DOHH2 (cell line): ENCODE data around the gene COL23A1.

Source experiments
- H3F3A ChIP-seq: fragments of 200-600 bp; sonication (generic), shearing (Covaris generic); 2 replicates; pipeline ENCODE4 v1.6.0; 2016; ENCODE audit warnings: antibody characterized with exemption, mild to moderate bottlenecking; ENCODE audit not compliant: control insufficient read depth, insufficient read depth
- H3K27ac ChIP-seq: fragments of 200-600 bp; sonication (generic); 2 replicates; pipeline ENCODE4 v1.5.1; 2014; ENCODE audit warnings: low read depth, mild to moderate bottlenecking, low read length, moderate library complexity
- H3K27me3 ChIP-seq: fragments of 200-600 bp; sonication (generic); 2 replicates; pipeline ENCODE4 v1.6.1; 2014; ENCODE audit warnings: mild to moderate bottlenecking, low read length, mixed read lengths; ENCODE audit not compliant: control insufficient read depth
- H3K36me3 ChIP-seq: fragments of 200-600 bp; sonication (generic); 2 replicates; pipeline ENCODE4 v1.6.1; 2014; ENCODE audit warnings: mild to moderate bottlenecking, low read length, moderate library complexity, mixed read lengths; ENCODE audit not compliant: control insufficient read depth
- H3K4me1 ChIP-seq: fragments of 200-600 bp; sonication (generic); 2 replicates; pipeline ENCODE4 v1.6.1; 2014; ENCODE audit warnings: mild to moderate bottlenecking, low read length, mixed read lengths; ENCODE audit not compliant: control insufficient read depth
- H3K4me2 ChIP-seq: fragments of 200-600 bp; sonication (generic); 2 replicates; pipeline ENCODE4 v1.6.0; 2014; ENCODE audit warnings: mild to moderate bottlenecking, low read length, moderate library complexity
- H3K4me3 ChIP-seq: fragments of 200-600 bp; sonication (generic); 2 replicates; pipeline ENCODE4 v1.5.1; 2014; ENCODE audit warnings: mild to moderate bottlenecking, low read length, mixed read lengths
- H3K79me2 ChIP-seq: fragments of 200-600 bp; sonication (generic); 2 replicates; pipeline ENCODE4 v1.6.1; 2014; ENCODE audit warnings: mild to moderate bottlenecking, low read length, mixed read lengths; ENCODE audit not compliant: control insufficient read depth
- H3K9me2 ChIP-seq: fragments of 200-600 bp; sonication (generic); replicated peaks from 2 replicates; pipeline ENCODE4 v1.6.1; 2014; ENCODE audit warnings: mild to moderate bottlenecking, low read length, mixed read lengths; ENCODE audit not compliant: control insufficient read depth
- H3K9me3 ChIP-seq: fragments of 200-600 bp; sonication (generic); 2 replicates; pipeline ENCODE4 v1.6.1; 2014; ENCODE audit warnings: antibody characterized with exemption, low read length, mixed read lengths; ENCODE audit not compliant: control insufficient read depth, insufficient read depth
- H4K20me1 ChIP-seq: fragments of 200-600 bp; sonication (generic); 2 replicates; pipeline ENCODE4 v1.6.0; 2014; ENCODE audit warnings: low read depth, mild to moderate bottlenecking, antibody characterized with exemption, low read length, moderate library complexity; ENCODE audit not compliant: control insufficient read depth, insufficient read depth
- EZH2phosphoT487 ChIP-seq: fragments of 200-600 bp; sonication (generic); IDR thresholded peaks from 2 replicates; pipeline ENCODE4 v1.6.1; 2017; ENCODE audit warnings: borderline replicate concordance, mild to moderate bottlenecking, antibody characterized with exemption, low read length, moderate library complexity, mixed read lengths
- TF ChIP-seq, protein P1 (sequence below): fragments of 200-600 bp; sonication (generic); IDR thresholded peaks from one replicate; pipeline ENCODE4 v1.5.1; 2014; ENCODE audit warnings: antibody characterized with exemption, mild to moderate bottlenecking, low read depth, low read length; ENCODE audit not compliant: poor library complexity, severe bottlenecking

The COL23A1 gene

GRCh38 chr5:178526773-178527457, 63.3 kb downstream of the COL23A1 start:
- H3K36me3 ChIP-seq, result no peaks in the 10 kb centered on the region
- no peaks in the 10 kb centered on the region for H3F3A ChIP-seq
- no peaks in the 10 kb centered on the region for H3K9me2 ChIP-seq
- TF ChIP-seq, protein P1, sequence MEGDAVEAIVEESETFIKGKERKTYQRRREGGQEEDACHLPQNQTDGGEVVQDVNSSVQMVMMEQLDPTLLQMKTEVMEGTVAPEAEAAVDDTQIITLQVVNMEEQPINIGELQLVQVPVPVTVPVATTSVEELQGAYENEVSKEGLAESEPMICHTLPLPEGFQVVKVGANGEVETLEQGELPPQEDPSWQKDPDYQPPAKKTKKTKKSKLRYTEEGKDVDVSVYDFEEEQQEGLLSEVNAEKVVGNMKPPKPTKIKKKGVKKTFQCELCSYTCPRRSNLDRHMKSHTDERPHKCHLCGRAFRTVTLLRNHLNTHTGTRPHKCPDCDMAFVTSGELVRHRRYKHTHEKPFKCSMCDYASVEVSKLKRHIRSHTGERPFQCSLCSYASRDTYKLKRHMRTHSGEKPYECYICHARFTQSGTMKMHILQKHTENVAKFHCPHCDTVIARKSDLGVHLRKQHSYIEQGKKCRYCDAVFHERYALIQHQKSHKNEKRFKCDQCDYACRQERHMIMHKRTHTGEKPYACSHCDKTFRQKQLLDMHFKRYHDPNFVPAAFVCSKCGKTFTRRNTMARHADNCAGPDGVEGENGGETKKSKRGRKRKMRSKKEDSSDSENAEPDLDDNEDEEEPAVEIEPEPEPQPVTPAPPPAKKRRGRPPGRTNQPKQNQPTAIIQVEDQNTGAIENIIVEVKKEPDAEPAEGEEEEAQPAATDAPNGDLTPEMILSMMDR, result no peak
- TF ChIP-seq EZH2phosphoT487, result no peak
- H3K27ac ChIP-seq, result no peak overlapping the region
- no peaks in the 10 kb centered on the region for H3K27me3 ChIP-seq
- no peak overlapping the region for H3K4me2 ChIP-seq
- H3K4me1 ChIP-seq, result no peaks in the 10 kb centered on the region
- H4K20me1 ChIP-seq, result no peaks in the 10 kb centered on the region
- H3K79me2 ChIP-seq, result no peaks in the 10 kb centered on the region
- H3K9me3 ChIP-seq, result no peaks in the 10 kb centered on the region
- no peak overlapping the region for H3K4me3 ChIP-seq

- Histone ChIP-seq H3K4me1 (no peaks in the 10 kb centered on the region), H4K20me1 (no peaks in the 10 kb centered on the region), H3K36me3 (no peaks in the 10 kb centered on the region), H3F3A (no peaks in the 10 kb centered on the region), H3K4me2 (no peak overlapping the region), H3K4me3 (no peak overlapping the region), H3K27ac (no peak overlapping the region), H3K27me3 (no peaks in the 10 kb centered on the region), H3K9me2 (no peaks in the 10 kb centered on the region), H3K9me3 (no peaks in the 10 kb centered on the region), H3K79me2 (no peaks in the 10 kb centered on the region)
- no peak for TF ChIP-seq EZH2phosphoT487
- TF ChIP-seq, protein P1, result no peak
Observed at GRCh38 chr5:178525906-178526732, 64.1 kb downstream of the COL23A1 start.

DNA sequence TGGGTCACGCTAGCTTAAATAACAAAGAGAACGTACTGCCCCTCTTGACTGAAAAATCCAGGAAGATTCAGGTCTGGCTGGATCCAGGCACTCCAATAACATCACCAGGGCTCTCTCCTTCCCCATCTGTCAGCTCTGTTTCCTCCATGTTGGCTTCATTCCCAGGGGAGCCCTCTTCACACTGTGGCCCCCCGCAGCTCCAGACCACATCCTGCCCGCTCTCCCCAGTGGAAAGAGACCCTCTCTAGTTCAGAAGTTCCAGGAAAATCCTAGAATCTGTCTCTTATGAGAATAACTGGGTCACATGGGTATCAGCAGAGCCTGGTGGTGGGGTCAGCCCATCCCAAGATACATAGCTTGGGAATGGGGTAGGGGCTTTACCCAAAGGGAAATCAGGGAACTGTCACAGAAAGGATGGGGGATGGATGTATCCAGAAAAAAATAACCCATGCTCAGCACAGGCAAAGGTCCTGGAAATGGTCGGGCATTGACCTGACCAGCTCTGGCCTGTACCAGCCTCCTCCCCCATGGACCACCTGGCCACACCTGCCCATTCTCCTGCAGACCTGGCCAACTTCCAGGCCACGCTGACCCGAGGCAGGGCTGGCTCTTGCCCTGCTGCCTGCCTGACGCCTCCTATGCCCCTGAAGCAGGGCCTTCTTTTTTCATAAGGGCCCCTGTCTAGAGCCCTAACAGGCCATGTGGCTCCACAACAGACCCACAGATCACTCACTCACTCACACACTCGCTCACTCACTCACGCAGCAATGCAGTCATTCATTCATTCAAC, 65.9 kb downstream of the COL23A1 start:
- Histone ChIP-seq H3K9me3 (no peaks in the 10 kb centered on the region), H3K27me3 (no peaks in the 10 kb centered on the region), H3F3A (no peaks in the 10 kb centered on the region), H3K4me3 (no peak overlapping the region), H4K20me1 (no peaks in the 10 kb centered on the region), H3K27ac (no peak overlapping the region), H3K4me2 (no peak overlapping the region), H3K9me2 (no peaks in the 10 kb centered on the region), H3K79me2 (no peaks in the 10 kb centered on the region), H3K36me3 (no peaks in the 10 kb centered on the region), H3K4me1 (no peaks in the 10 kb centered on the region)
- TF ChIP-seq, protein P1, result no peak
- no peak for TF ChIP-seq EZH2phosphoT487
